HepG2 (cell line): ENCODE data around the gene LDB2. TPM values are rescaled to one million over a fixed set of nuclear protein-coding genes. Genes with fewer than 3 reads are reported as not detected.

Source experiments
- ATAC-seq: fragments of 200-7000 bp; cut with Tn5 transposase; 3 replicates; pipeline ENCODE4 v1.9.1; 2020; ENCODE audit warnings: mild to moderate bottlenecking, moderate library complexity
- BruUV-seq: library from RNA; stranded (reverse); fragments of 400-500 nt; replicated peaks from 2 replicates; lab custom pipeline; 2021; lab: Mats Ljungman, UMichigan
- CTCF ChIA-PET: fragments of 300-600 bp; formaldehyde crosslinking; extraction: SDS; loops from one replicate; lab custom pipeline; 2021; ENCODE audit warnings: low total read pairs, inconsistent platforms, low intra/inter-chr PET ratio; lab: Yijun Ruan, JAX
- POLR2A ChIA-PET: fragments of 350-600 bp; sonication (Branson Sonifier 250); formaldehyde crosslinking; loops from one replicate; lab custom pipeline; 2020; ENCODE audit warnings: antibody characterized with exemption, inconsistent platforms; lab: Yijun Ruan, JAX
- DNase-seq: peaks from one replicate; pipeline ENCODE4 v3.0.0-alpha.2; 2015; ENCODE audit warnings: low spot score
- FAIRE-seq: peaks from 3 replicates; lab custom pipeline; 2011; peaks lifted over from hg19 to GRCh38; lab: Jason Lieb, UNC
- H2AFZ ChIP-seq: one replicate; pipeline ENCODE4 v1.6.1; 2011; ENCODE audit warnings: low read length, inconsistent platforms
- H3K27ac ChIP-seq: fragments of 300-600 bp; 3 replicates; pipeline ENCODE4 v1.8.0; 2011; ENCODE audit warnings: mixed run types, mild to moderate bottlenecking, mixed read lengths, low read length, inconsistent platforms; ENCODE audit not compliant: insufficient read depth; ENCODE audit errors: extremely low read length
- H3K27me3 ChIP-seq, 2 experiments: fragments of 200-600 bp in 1 of 2; 2 replicates in 1 of 2; 3 replicates in 1 of 2; pipeline versions ENCODE4 v1.6.0 to v1.8.0; 2011; ENCODE audit warnings: low read length in 2 of 2, mild to moderate bottlenecking in 2 of 2, moderate library complexity in 2 of 2, inconsistent platforms in 1 of 2; ENCODE audit not compliant: insufficient read depth in 2 of 2, control insufficient read depth in 1 of 2
- H3K36me3 ChIP-seq, 2 experiments: fragments of 200-600 bp in 1 of 2; replicated peaks in 1 of 2; 2 replicates in 1 of 2; 3 replicates in 1 of 2; pipeline versions ENCODE4 v1.5.1 to v1.8.0; 2011; ENCODE audit warnings: low read length in 2 of 2, inconsistent platforms in 1 of 2; ENCODE audit not compliant: insufficient read depth in 2 of 2, control insufficient read depth in 1 of 2
- H3K4me1 ChIP-seq: 2 replicates; pipeline ENCODE4 v1.5.1; 2012; ENCODE audit warnings: low read length, inconsistent platforms; ENCODE audit not compliant: insufficient read depth
- H3K4me2 ChIP-seq: 2 replicates; pipeline ENCODE4 v1.6.0; 2011; ENCODE audit warnings: low read depth, low read length, inconsistent platforms
- H3K4me3 ChIP-seq, 3 experiments: fragments of 200-600 bp in 1 of 3; sonication (generic), shearing (Covaris generic) in 1 of 3; replicated peaks in 1 of 3; 2 replicates each; pipeline ENCODE4 v1.5.1; 2011 to 2016; ENCODE audit warnings: low read length in 3 of 3, inconsistent platforms in 2 of 3, low read depth in 2 of 3, mild to moderate bottlenecking in 2 of 3, control low read depth in 1 of 3, mixed read lengths in 1 of 3; ENCODE audit not compliant: insufficient read depth in 1 of 3
- H3K79me2 ChIP-seq: one replicate; pipeline ENCODE4 v1.6.1; 2011; ENCODE audit warnings: low read length, inconsistent platforms; ENCODE audit not compliant: insufficient read depth
- H3K9ac ChIP-seq: 2 replicates; pipeline ENCODE4 v1.6.0; 2011; ENCODE audit warnings: mild to moderate bottlenecking, low read depth, low read length, inconsistent platforms; ENCODE audit not compliant: insufficient read depth
- H3K9me3 ChIP-seq: 2 replicates; pipeline ENCODE4 v1.5.1; 2012; ENCODE audit warnings: mild to moderate bottlenecking, low read length
- H4K20me1 ChIP-seq: 2 replicates; pipeline ENCODE4 v1.6.0; 2011; ENCODE audit warnings: inconsistent platforms, mild to moderate bottlenecking, low read length, moderate library complexity; ENCODE audit not compliant: insufficient read depth
- AHDC1 ChIP-seq: sonication (generic); formaldehyde crosslinking; IDR thresholded peaks from 2 replicates; pipeline ENCODE4 v1.5.1; 2020; ENCODE audit warnings: mild to moderate bottlenecking, missing genetic modification reagents, borderline replicate concordance
- ARNT2 ChIP-seq: sonication (generic); formaldehyde crosslinking; IDR thresholded peaks from 2 replicates; pipeline ENCODE4 v1.8.0; 2022; ENCODE audit warnings: mild to moderate bottlenecking, low read depth, missing genetic modification reagents, moderate library complexity
- BCLAF1 ChIP-seq: fragments of 450-650 bp; IDR thresholded peaks from 2 replicates; pipeline ENCODE4 v1.6.1; 2017; ENCODE audit warnings: mild to moderate bottlenecking
- FOXP1 ChIP-seq, 2 experiments: fragments of 450-650 bp in 1 of 2; IDR thresholded peaks; 2 replicates each; pipeline ENCODE4 v1.6.1; 2017 to 2018; ENCODE audit warnings: antibody characterized with exemption in 1 of 2
- GLMP ChIP-seq: sonication (generic); formaldehyde crosslinking; IDR thresholded peaks from 2 replicates; pipeline ENCODE4 v1.9.0; 2021; ENCODE audit warnings: missing genetic modification reagents, mild to moderate bottlenecking, borderline replicate concordance
- NCOA5 ChIP-seq: sonication (generic); formaldehyde crosslinking; IDR thresholded peaks from 2 replicates; pipeline ENCODE4 v1.4.0; 2020; ENCODE audit warnings: missing genetic modification reagents
- NFYB ChIP-seq: sonication (generic); formaldehyde crosslinking; IDR thresholded peaks from 2 replicates; pipeline ENCODE4 v1.4.0; 2020; ENCODE audit warnings: missing genetic modification reagents
- SP5 ChIP-seq: IDR thresholded peaks from 2 replicates; pipeline ENCODE4 v1.6.1; 2016; ENCODE audit warnings: low read depth, borderline replicate concordance
- TBL1XR1 ChIP-seq: fragments of 150-350 bp; IDR thresholded peaks from 2 replicates; pipeline ENCODE4 v1.6.1; 2014; ENCODE audit warnings: borderline replicate concordance, low read length; ENCODE audit not compliant: partially characterized antibody
- ZFP62 ChIP-seq: sonication (generic); formaldehyde crosslinking; IDR thresholded peaks from 2 replicates; pipeline ENCODE4 v1.4.0; 2020; ENCODE audit warnings: missing genetic modification reagents
- ZNF263 ChIP-seq: sonication (generic); formaldehyde crosslinking; IDR thresholded peaks from 2 replicates; pipeline ENCODE4 v1.4.0; 2020; ENCODE audit warnings: missing genetic modification reagents
- ZNF326 ChIP-seq: sonication (generic); formaldehyde crosslinking; IDR thresholded peaks from 2 replicates; pipeline ENCODE4 v1.4.0; 2020; ENCODE audit warnings: missing genetic modification reagents, borderline replicate concordance
- WGBS: methylation state at CpG from one replicate; pipeline ENCODE4 v1.1.6; 2017; ENCODE audit warnings: low lambda C conversion rate; 5-methylcytosine and 5-hydroxymethylcytosine counted together
- in situ Hi-C: cut with HindIII; loops from 2 replicates; pipeline ENCODE4 v1.10.0; 2017; ENCODE audit warnings: low pct_unique_long_range_greater_than_20kb; ENCODE audit not compliant: extremely low pct_ligation_motif_present
- intact Hi-C: fragments of 100-400 bp; cut with micrococcal nuclease; formaldehyde crosslinking; loops from one replicate; pipeline ENCODE4 v1.10.0; 2022; ENCODE audit not compliant: unreplicated experiment
- polyA plus RNA-seq, 8 experiments: library from polyadenylated mRNA; depleted of rRNA in 3 of 8; stranded (reverse) in 7 of 8; unstranded in 1 of 8; fragments of >200 nt; fragmentation: Illumina TruSeq in 4 of 8; extraction: Trizol in 4 of 8; gene quantifications; 2 replicates each; pipeline versions ENCODE4 v1.2.1 to v1.2.3, GENCODE V29; 2011 to 2016; ENCODE audit warnings: low read depth in 4 of 8, missing spikeins in 1 of 8, mixed read lengths in 1 of 8; ENCODE audit not compliant: insufficient read depth in 1 of 8
- total RNA-seq, 5 experiments: library from RNA; depleted of rRNA; stranded (reverse); fragments of >200 nt; fragmentation: Illumina TruSeq; extraction: Trizol; gene quantifications; 2 replicates each; pipeline ENCODE4 v1.2.3, GENCODE V29; 2016; ENCODE audit warnings: low read depth in 1 of 5

Gene LDB2
- total and polyA plus RNA-seq, 2 of the 13 experiments (the other 11 are each of a cell fraction or from before 2014, with no cell fraction given): not detected

GRCh38 chr4:16817286-16817685 lies 81.2 kb downstream of the LDB2 start:
- in situ Hi-C loops: no loop called here
- BruUV-seq: no TSS peak
- no peak for ATAC-seq
- no peak overlapping the region for H2AFZ ChIP-seq
- ChIA-PET POLR2A (no interaction called here), CTCF (no interaction called here)
- H3K9ac ChIP-seq: no peak overlapping the region
- DNase-seq: no peak
- FAIRE-seq: no peak
- H3K9me3 ChIP-seq: no peaks in the 10 kb centered on the region
- TF ChIP-seq NCOA5 (CRISPR knock-in tag): no peak
- no peak for TF ChIP-seq BCLAF1
- no peak for TF ChIP-seq ARNT2 (CRISPR knock-in tag)
- TF ChIP-seq AHDC1: no peak
- TF ChIP-seq ZFP62 (CRISPR knock-in tag): no peak
- TF ChIP-seq TBL1XR1: no peak
- TF ChIP-seq ZNF326 (CRISPR knock-in tag): no peak
- no peak for TF ChIP-seq NFYB (CRISPR knock-in tag)
- TF ChIP-seq FOXP1 (IDR thresholded peaks at IDR 0.05): no peak
- no peak for TF ChIP-seq FOXP1 (CRISPR knock-in tag; IDR thresholded peaks at IDR 0.05)
- no peak for TF ChIP-seq GLMP
- TF ChIP-seq SP5 (CRISPR knock-in tag): no peak
- TF ChIP-seq ZNF263 (CRISPR knock-in tag): no peak
- 100% methylated on average over 1 of the region's 1 CpG for WGBS
- intact Hi-C loops: no loop called here
- H4K20me1 ChIP-seq: no peaks in the 10 kb centered on the region
- H3K4me1 ChIP-seq: peaks cover 6% of the 10 kb centered on the region; the same call in 1 of the 2 replicates
- no peaks in the 10 kb centered on the region for H3K36me3 ChIP-seq
- H3K27ac ChIP-seq: no peak overlapping the region
- no peaks in the 10 kb centered on the region for H3K27me3 ChIP-seq
- no peak overlapping the region for H3K4me2 ChIP-seq
- no peaks in the 10 kb centered on the region for H3K79me2 ChIP-seq
- no peak overlapping the region for H3K4me3 ChIP-seq
